HL-60 (cell line): ENCODE measurements around the gene ESR2.

ENCODE experiments used
- DNase-seq, 2 experiments: peaks; one replicate each; pipeline ENCODE4 v3.0.0-alpha.2; 2010 to 2020; ENCODE audit warnings: low read depth in 1 of 2, low spot score in 1 of 2
- H3K27ac ChIP-seq: fragments of 250-450 bp; sonication (Bioruptor Pico); replicated peaks from 2 replicates; pipeline ENCODE4 v1.5.1; 2020; ENCODE audit warnings: mild to moderate bottlenecking, moderate library complexity
- H3K27me3 ChIP-seq: fragments of 250-450 bp; sonication (Bioruptor Pico); 2 replicates; pipeline ENCODE4 v1.5.1; 2021; ENCODE audit warnings: mild to moderate bottlenecking, moderate library complexity; ENCODE audit not compliant: insufficient read depth, poor library complexity, severe bottlenecking
- H3K4me3 ChIP-seq: replicated peaks from 2 replicates; pipeline ENCODE4 v1.5.1; 2011; ENCODE audit warnings: mild to moderate bottlenecking, control low read depth, low read length; ENCODE audit not compliant: insufficient read depth
- GABPA ChIP-seq: IDR thresholded peaks from 2 replicates; pipeline ENCODE4 v1.6.1; 2012; ENCODE audit warnings: low read depth
- POLR2AphosphoS5 ChIP-seq: IDR thresholded peaks from 2 replicates; pipeline ENCODE4 v1.6.1; 2012; ENCODE audit warnings: low read depth
- SPI1 ChIP-seq: IDR thresholded peaks from 2 replicates; pipeline ENCODE4 v1.6.1; 2012; ENCODE audit warnings: low read depth, mild to moderate bottlenecking, borderline replicate concordance
- TF ChIP-seq, protein P1 (sequence below): IDR thresholded peaks from one replicate; pipeline ENCODE4 v1.5.1; 2011; ENCODE audit warnings: low read length, control low read depth, inconsistent platforms; ENCODE audit not compliant: insufficient read depth
- TF ChIP-seq, protein P2 (sequence below): IDR thresholded peaks from 2 replicates; pipeline ENCODE4 v1.6.1; 2012; ENCODE audit warnings: low read depth; ENCODE audit not compliant: insufficient replicate concordance

ESR2 gene

DNA sequence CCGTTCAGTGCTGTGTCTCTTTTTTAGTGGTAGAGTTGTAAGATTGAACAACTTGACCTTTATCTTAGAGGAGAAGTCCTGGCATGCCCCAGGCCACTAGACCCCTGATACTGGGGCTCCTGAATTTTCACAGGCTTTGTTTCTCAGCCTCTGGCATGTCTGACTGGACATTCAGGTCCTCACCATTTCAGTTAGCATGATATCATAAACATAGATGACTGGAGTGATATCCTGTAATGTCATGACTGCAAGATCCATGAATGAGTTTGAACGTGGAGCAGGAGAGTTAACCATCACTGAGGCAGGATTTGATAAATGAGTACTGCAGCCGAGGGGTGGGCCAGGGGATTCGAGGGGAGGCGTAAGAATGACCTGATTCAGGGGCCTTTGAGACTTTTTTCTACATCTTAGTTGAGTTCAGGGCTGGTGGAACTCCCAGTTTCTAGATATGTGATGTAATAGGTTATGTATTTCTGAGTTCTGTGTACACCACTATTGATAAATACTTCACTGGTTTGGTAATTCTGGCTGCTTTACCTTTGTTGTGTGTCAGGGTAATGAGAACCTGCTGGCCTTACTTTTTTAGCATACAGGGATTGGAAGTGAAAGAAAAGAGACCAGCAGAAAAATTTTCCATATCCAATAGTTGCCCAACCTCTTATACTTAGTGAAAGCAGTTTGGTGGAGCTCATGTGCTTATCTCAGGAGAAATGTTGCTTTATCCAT, 224.4 kb downstream of the ESR2 start:
- Histone ChIP-seq H3K27ac (no peak overlapping the region), H3K4me3 (no peak overlapping the region), H3K27me3 (no peaks in the 10 kb centered on the region)
- TF ChIP-seq, protein P1, sequence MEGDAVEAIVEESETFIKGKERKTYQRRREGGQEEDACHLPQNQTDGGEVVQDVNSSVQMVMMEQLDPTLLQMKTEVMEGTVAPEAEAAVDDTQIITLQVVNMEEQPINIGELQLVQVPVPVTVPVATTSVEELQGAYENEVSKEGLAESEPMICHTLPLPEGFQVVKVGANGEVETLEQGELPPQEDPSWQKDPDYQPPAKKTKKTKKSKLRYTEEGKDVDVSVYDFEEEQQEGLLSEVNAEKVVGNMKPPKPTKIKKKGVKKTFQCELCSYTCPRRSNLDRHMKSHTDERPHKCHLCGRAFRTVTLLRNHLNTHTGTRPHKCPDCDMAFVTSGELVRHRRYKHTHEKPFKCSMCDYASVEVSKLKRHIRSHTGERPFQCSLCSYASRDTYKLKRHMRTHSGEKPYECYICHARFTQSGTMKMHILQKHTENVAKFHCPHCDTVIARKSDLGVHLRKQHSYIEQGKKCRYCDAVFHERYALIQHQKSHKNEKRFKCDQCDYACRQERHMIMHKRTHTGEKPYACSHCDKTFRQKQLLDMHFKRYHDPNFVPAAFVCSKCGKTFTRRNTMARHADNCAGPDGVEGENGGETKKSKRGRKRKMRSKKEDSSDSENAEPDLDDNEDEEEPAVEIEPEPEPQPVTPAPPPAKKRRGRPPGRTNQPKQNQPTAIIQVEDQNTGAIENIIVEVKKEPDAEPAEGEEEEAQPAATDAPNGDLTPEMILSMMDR = no peak
- TF ChIP-seq, protein P2, sequence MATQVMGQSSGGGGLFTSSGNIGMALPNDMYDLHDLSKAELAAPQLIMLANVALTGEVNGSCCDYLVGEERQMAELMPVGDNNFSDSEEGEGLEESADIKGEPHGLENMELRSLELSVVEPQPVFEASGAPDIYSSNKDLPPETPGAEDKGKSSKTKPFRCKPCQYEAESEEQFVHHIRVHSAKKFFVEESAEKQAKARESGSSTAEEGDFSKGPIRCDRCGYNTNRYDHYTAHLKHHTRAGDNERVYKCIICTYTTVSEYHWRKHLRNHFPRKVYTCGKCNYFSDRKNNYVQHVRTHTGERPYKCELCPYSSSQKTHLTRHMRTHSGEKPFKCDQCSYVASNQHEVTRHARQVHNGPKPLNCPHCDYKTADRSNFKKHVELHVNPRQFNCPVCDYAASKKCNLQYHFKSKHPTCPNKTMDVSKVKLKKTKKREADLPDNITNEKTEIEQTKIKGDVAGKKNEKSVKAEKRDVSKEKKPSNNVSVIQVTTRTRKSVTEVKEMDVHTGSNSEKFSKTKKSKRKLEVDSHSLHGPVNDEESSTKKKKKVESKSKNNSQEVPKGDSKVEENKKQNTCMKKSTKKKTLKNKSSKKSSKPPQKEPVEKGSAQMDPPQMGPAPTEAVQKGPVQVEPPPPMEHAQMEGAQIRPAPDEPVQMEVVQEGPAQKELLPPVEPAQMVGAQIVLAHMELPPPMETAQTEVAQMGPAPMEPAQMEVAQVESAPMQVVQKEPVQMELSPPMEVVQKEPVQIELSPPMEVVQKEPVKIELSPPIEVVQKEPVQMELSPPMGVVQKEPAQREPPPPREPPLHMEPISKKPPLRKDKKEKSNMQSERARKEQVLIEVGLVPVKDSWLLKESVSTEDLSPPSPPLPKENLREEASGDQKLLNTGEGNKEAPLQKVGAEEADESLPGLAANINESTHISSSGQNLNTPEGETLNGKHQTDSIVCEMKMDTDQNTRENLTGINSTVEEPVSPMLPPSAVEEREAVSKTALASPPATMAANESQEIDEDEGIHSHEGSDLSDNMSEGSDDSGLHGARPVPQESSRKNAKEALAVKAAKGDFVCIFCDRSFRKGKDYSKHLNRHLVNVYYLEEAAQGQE = no peak
- no peak for TF ChIP-seq GABPA
- no peak for TF ChIP-seq SPI1
- no peak for TF ChIP-seq POLR2AphosphoS5
- no peak for DNase-seq

DNA sequence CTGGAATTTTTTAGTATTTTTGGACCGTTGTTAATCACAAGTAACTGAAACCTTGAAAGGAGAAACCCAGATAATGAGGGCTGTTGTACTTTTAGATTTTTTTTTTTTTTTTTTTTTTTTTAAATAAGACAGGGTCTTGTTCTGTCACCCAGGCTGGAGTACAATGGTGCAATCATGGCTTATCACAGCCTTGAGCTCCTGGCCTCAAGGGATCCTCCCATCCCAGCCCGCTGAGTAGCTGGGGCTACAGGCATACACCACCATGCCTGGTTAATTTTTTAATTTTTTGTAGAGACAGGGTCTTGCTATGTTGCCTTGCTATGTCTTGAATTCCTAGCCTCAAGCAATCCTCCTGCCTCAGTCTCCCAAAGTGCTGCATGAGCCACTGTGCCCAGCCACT, 229.7 kb downstream of the ESR2 start:
- no peak for DNase-seq
- no peak overlapping the region for H3K27ac ChIP-seq
- TF ChIP-seq SPI1 = no peak
- TF ChIP-seq POLR2AphosphoS5 = no peak
- TF ChIP-seq, protein P2 = no peak
- TF ChIP-seq, protein P1 = no peak
- no peak for TF ChIP-seq GABPA
- H3K4me3 ChIP-seq = no peak overlapping the region
- no peaks in the 10 kb centered on the region for H3K27me3 ChIP-seq

DNA sequence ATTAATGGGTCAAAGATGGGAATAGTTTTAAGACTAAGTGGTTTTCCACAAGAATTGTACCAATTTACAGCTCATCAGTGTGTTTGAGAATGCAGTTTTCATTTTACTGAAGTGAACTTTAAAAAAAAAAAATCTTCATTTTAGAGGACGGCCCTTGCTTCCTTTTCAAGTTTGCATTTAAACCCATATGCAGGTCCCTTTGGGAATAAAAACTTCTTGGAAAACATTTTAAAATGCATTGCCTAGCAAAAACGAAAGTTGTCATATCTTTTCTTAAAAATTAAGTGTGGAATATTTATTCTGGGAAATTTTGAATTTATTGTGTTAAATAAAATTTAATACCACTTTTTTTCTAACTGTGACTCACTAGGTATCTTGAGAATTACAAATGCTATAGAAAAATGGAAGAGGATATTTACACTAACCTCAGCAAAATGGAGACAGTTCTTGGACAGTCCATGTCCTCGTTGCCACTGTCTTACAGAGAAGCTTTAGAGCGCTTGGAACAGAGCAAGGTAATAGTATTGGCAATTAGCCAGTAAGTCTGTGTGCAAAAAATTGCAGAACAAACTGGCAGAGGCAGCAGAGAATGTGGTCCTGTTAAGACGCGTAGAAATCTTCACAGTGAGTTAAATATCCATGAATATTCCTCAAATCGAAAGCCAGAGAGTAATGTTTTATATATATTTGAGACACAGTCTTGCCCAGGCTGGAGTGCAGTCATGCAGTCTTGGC, 231.6 kb downstream of the ESR2 start:
- H3K27ac ChIP-seq = no peak overlapping the region
- TF ChIP-seq POLR2AphosphoS5 (no peak), GABPA (no peak), SPI1 (no peak)
- TF ChIP-seq, protein P1 = no peak
- TF ChIP-seq, protein P2 = no peak
- H3K4me3 ChIP-seq = no peak overlapping the region
- no peaks in the 10 kb centered on the region for H3K27me3 ChIP-seq
- no peak for DNase-seq
